HepG2 (cell line): ENCODE results near the gene LRP5. TPM values are rescaled to one million over a fixed set of nuclear protein-coding genes. Genes with fewer than 3 reads are reported as not detected.

ENCODE experiments used
- ATAC-seq: fragments of 200-7000 bp; cut with Tn5 transposase; 3 replicates; pipeline ENCODE4 v1.9.1; 2020; ENCODE audit warnings: mild to moderate bottlenecking, moderate library complexity
- BruUV-seq: library from RNA; stranded (reverse); fragments of 400-500 nt; replicated peaks from 2 replicates; lab custom pipeline; 2021; lab: Mats Ljungman, UMichigan
- CTCF ChIA-PET: fragments of 300-600 bp; formaldehyde crosslinking; extraction: SDS; loops from one replicate; lab custom pipeline; 2021; ENCODE audit warnings: low total read pairs, inconsistent platforms, low intra/inter-chr PET ratio; lab: Yijun Ruan, JAX
- POLR2A ChIA-PET: fragments of 350-600 bp; sonication (Branson Sonifier 250); formaldehyde crosslinking; loops from one replicate; lab custom pipeline; 2020; ENCODE audit warnings: antibody characterized with exemption, inconsistent platforms; lab: Yijun Ruan, JAX
- DNase-seq: peaks from one replicate; pipeline ENCODE4 v3.0.0-alpha.2; 2015; ENCODE audit warnings: low spot score
- FAIRE-seq: peaks from 3 replicates; lab custom pipeline; 2011; peaks lifted over from hg19 to GRCh38; lab: Jason Lieb, UNC
- H2AFZ ChIP-seq: one replicate; pipeline ENCODE4 v1.6.1; 2011; ENCODE audit warnings: low read length, inconsistent platforms
- H3K27ac ChIP-seq: fragments of 300-600 bp; 3 replicates; pipeline ENCODE4 v1.8.0; 2011; ENCODE audit warnings: mixed run types, mild to moderate bottlenecking, mixed read lengths, low read length, inconsistent platforms; ENCODE audit not compliant: insufficient read depth; ENCODE audit errors: extremely low read length
- H3K27me3 ChIP-seq, 2 experiments: fragments of 200-600 bp in 1 of 2; 2 replicates in 1 of 2; 3 replicates in 1 of 2; pipeline versions ENCODE4 v1.6.0 to v1.8.0; 2011; ENCODE audit warnings: low read length in 2 of 2, mild to moderate bottlenecking in 2 of 2, moderate library complexity in 2 of 2, inconsistent platforms in 1 of 2; ENCODE audit not compliant: insufficient read depth in 2 of 2, control insufficient read depth in 1 of 2
- H3K36me3 ChIP-seq, 2 experiments: fragments of 200-600 bp in 1 of 2; replicated peaks in 1 of 2; 2 replicates in 1 of 2; 3 replicates in 1 of 2; pipeline versions ENCODE4 v1.5.1 to v1.8.0; 2011; ENCODE audit warnings: low read length in 2 of 2, inconsistent platforms in 1 of 2; ENCODE audit not compliant: insufficient read depth in 2 of 2, control insufficient read depth in 1 of 2
- H3K4me1 ChIP-seq: 2 replicates; pipeline ENCODE4 v1.5.1; 2012; ENCODE audit warnings: low read length, inconsistent platforms; ENCODE audit not compliant: insufficient read depth
- H3K4me2 ChIP-seq: 2 replicates; pipeline ENCODE4 v1.6.0; 2011; ENCODE audit warnings: low read depth, low read length, inconsistent platforms
- H3K4me3 ChIP-seq, 3 experiments: fragments of 200-600 bp in 1 of 3; sonication (generic), shearing (Covaris generic) in 1 of 3; replicated peaks in 1 of 3; 2 replicates each; pipeline ENCODE4 v1.5.1; 2011 to 2016; ENCODE audit warnings: low read length in 3 of 3, inconsistent platforms in 2 of 3, low read depth in 2 of 3, mild to moderate bottlenecking in 2 of 3, control low read depth in 1 of 3, mixed read lengths in 1 of 3; ENCODE audit not compliant: insufficient read depth in 1 of 3
- H3K79me2 ChIP-seq: one replicate; pipeline ENCODE4 v1.6.1; 2011; ENCODE audit warnings: low read length, inconsistent platforms; ENCODE audit not compliant: insufficient read depth
- H3K9ac ChIP-seq: 2 replicates; pipeline ENCODE4 v1.6.0; 2011; ENCODE audit warnings: mild to moderate bottlenecking, low read depth, low read length, inconsistent platforms; ENCODE audit not compliant: insufficient read depth
- H3K9me3 ChIP-seq: 2 replicates; pipeline ENCODE4 v1.5.1; 2012; ENCODE audit warnings: mild to moderate bottlenecking, low read length
- H4K20me1 ChIP-seq: 2 replicates; pipeline ENCODE4 v1.6.0; 2011; ENCODE audit warnings: inconsistent platforms, mild to moderate bottlenecking, low read length, moderate library complexity; ENCODE audit not compliant: insufficient read depth
- AGO2 ChIP-seq: fragments of 200-400 bp; formaldehyde crosslinking; optimal IDR thresholded peaks from 2 replicates; pipeline ENCODE3; 2017; ENCODE audit warnings: mild to moderate bottlenecking, low read depth, low read length, moderate library complexity
- MATR3 ChIP-seq: sonication (generic); formaldehyde crosslinking; IDR thresholded peaks from 2 replicates; pipeline ENCODE4 v1.4.0; 2020; ENCODE audit warnings: missing genetic modification reagents
- NCOA2 ChIP-seq: sonication (generic); formaldehyde crosslinking; IDR thresholded peaks from 2 replicates; pipeline ENCODE4 v1.8.0; 2022; ENCODE audit warnings: inconsistent platforms
- NR2F2 ChIP-seq: IDR thresholded peaks from 2 replicates; pipeline ENCODE4 v1.6.1; 2012; ENCODE audit warnings: low read depth, inconsistent platforms, borderline replicate concordance
- RELA ChIP-seq: sonication (generic); formaldehyde crosslinking; IDR thresholded peaks from 2 replicates; pipeline ENCODE4 v1.4.0; 2020; ENCODE audit warnings: missing genetic modification reagents
- TEAD3 ChIP-seq: optimal IDR thresholded peaks from 2 replicates; pipeline ENCODE3; 2016; ENCODE audit warnings: borderline replicate concordance
- ZNF431 ChIP-seq: sonication (generic); formaldehyde crosslinking; IDR thresholded peaks from 2 replicates; pipeline ENCODE4 v1.9.0; 2022; ENCODE audit warnings: missing genetic modification reagents, low read depth, mild to moderate bottlenecking, borderline replicate concordance
- ZNF552 ChIP-seq: sonication (generic); formaldehyde crosslinking; IDR thresholded peaks from 2 replicates; pipeline ENCODE4 v1.9.0; 2022; ENCODE audit warnings: missing genetic modification reagents, mild to moderate bottlenecking, borderline replicate concordance
- ZNF577 ChIP-seq: sonication (generic); formaldehyde crosslinking; IDR thresholded peaks from 2 replicates; pipeline ENCODE4 v1.4.0; 2020; ENCODE audit warnings: mild to moderate bottlenecking, low read depth, missing genetic modification reagents, borderline replicate concordance
- ZSCAN21 ChIP-seq: sonication (generic); formaldehyde crosslinking; IDR thresholded peaks from 2 replicates; pipeline ENCODE4 v1.8.0; 2022; ENCODE audit warnings: mild to moderate bottlenecking, missing genetic modification reagents, moderate library complexity, borderline replicate concordance
- WGBS: methylation state at CpG from one replicate; pipeline ENCODE4 v1.1.6; 2017; ENCODE audit warnings: low lambda C conversion rate; 5-methylcytosine and 5-hydroxymethylcytosine counted together
- in situ Hi-C: cut with HindIII; loops from 2 replicates; pipeline ENCODE4 v1.10.0; 2017; ENCODE audit warnings: low pct_unique_long_range_greater_than_20kb; ENCODE audit not compliant: extremely low pct_ligation_motif_present
- intact Hi-C: fragments of 100-400 bp; cut with micrococcal nuclease; formaldehyde crosslinking; loops from one replicate; pipeline ENCODE4 v1.10.0; 2022; ENCODE audit not compliant: unreplicated experiment
- polyA plus RNA-seq, 8 experiments: library from polyadenylated mRNA; depleted of rRNA in 3 of 8; stranded (reverse) in 7 of 8; unstranded in 1 of 8; fragments of >200 nt; fragmentation: Illumina TruSeq in 4 of 8; extraction: Trizol in 4 of 8; gene quantifications; 2 replicates each; pipeline versions ENCODE4 v1.2.1 to v1.2.3, GENCODE V29; 2011 to 2016; ENCODE audit warnings: low read depth in 4 of 8, missing spikeins in 1 of 8, mixed read lengths in 1 of 8; ENCODE audit not compliant: insufficient read depth in 1 of 8
- total RNA-seq, 5 experiments: library from RNA; depleted of rRNA; stranded (reverse); fragments of >200 nt; fragmentation: Illumina TruSeq; extraction: Trizol; gene quantifications; 2 replicates each; pipeline ENCODE4 v1.2.3, GENCODE V29; 2016; ENCODE audit warnings: low read depth in 1 of 5
- TF ChIP-seq, protein P1 (sequence below): sonication (generic); formaldehyde crosslinking; IDR thresholded peaks from 2 replicates; pipeline ENCODE4 v1.4.0; 2020; ENCODE audit warnings: missing genetic modification reagents, borderline replicate concordance
- TF ChIP-seq, protein P2 (sequence below): sonication (generic); formaldehyde crosslinking; IDR thresholded peaks from 2 replicates; pipeline ENCODE4 v1.5.1; 2020; ENCODE audit warnings: mild to moderate bottlenecking, moderate library complexity, missing genetic modification reagents
- TF ChIP-seq, protein P3 (sequence below): sonication (generic); formaldehyde crosslinking; IDR thresholded peaks from 2 replicates; pipeline ENCODE4 v1.5.0; 2020; ENCODE audit warnings: missing genetic modification reagents

The LRP5 gene
- total and polyA plus RNA-seq, 2 of the 13 experiments (the other 11 are each of a cell fraction or from before 2014, with no cell fraction given) = 40.4 to 64.0 TPM

GRCh38 chr11:68351450-68352275 is 39.3 kb downstream of the LRP5 start:
- FAIRE-seq (no peak), ATAC-seq (no peak), DNase-seq (no peak)
- ChIA-PET POLR2A (no interaction called here), CTCF (no interaction called here)
- H3K4me2 ChIP-seq = no peak overlapping the region
- no peaks in the 10 kb centered on the region for H3K9me3 ChIP-seq
- H3K79me2 ChIP-seq = peaks cover 65% of the 10 kb centered on the region
- H3K4me3 ChIP-seq = no peak overlapping the region
- H4K20me1 ChIP-seq = peaks cover 69% of the 10 kb centered on the region; the same call in 1 of the 2 replicates
- H3K27ac ChIP-seq = no peak overlapping the region
- peaks cover 58 to 83% of the 10 kb centered on the region in 2 experiments; a peak in 4 of 5 replicates for H3K36me3 ChIP-seq
- no peaks in the 10 kb centered on the region; a peak in 1 of 5 replicates for H3K27me3 ChIP-seq
- BruUV-seq = no TSS peak
- peaks cover 11% of the 10 kb centered on the region for H3K4me1 ChIP-seq
- intact Hi-C loops (no loop called here), in situ Hi-C loops (no loop called here)
- H2AFZ ChIP-seq = no peak overlapping the region
- no peak overlapping the region for H3K9ac ChIP-seq
- 95% methylated on average over 29 of the region's 32 CpGs for WGBS
- TF ChIP-seq ZNF431 (no peak), AGO2 (peak; percentile 63), RELA (no peak), NR2F2 (no peak), MATR3 (CRISPR knock-in tag) (no peak)

DNA sequence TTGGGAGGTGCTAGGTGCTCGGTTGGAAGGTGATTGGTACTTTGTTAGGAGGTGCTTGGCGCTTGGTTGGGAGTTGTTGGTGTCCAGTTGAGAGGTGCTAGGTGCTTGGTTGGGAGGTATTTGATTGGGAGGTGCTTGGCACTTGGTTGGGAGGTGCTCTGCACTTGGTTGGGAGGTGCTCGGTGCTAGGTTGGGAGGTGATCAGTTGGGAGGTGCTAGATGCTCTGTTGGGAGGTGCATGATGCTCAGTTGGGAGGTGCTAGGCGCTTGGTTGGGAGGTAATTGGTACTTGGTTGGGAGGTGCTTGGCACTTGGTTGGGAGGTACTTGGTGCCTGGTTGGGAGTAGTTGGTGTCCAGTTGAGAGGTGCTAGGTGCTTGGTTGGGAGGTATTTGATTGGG is 40.2 kb downstream of the LRP5 start:
- TF ChIP-seq NCOA2 (CRISPR knock-in tag) = no peak
- TF ChIP-seq ZSCAN21 (CRISPR knock-in tag) = peak; percentile 100
- TF ChIP-seq TEAD3 = no peak
- TF ChIP-seq, protein P1, sequence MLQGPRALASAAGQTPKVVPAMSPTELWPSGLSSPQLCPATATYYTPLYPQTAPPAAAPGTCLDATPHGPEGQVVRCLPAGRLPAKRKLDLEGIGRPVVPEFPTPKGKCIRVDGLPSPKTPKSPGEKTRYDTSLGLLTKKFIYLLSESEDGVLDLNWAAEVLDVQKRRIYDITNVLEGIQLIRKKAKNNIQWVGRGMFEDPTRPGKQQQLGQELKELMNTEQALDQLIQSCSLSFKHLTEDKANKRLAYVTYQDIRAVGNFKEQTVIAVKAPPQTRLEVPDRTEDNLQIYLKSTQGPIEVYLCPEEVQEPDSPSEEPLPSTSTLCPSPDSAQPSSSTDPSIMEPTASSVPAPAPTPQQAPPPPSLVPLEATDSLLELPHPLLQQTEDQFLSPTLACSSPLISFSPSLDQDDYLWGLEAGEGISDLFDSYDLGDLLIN (CRISPR knock-in tag) = no peak
- TF ChIP-seq, protein P2, sequence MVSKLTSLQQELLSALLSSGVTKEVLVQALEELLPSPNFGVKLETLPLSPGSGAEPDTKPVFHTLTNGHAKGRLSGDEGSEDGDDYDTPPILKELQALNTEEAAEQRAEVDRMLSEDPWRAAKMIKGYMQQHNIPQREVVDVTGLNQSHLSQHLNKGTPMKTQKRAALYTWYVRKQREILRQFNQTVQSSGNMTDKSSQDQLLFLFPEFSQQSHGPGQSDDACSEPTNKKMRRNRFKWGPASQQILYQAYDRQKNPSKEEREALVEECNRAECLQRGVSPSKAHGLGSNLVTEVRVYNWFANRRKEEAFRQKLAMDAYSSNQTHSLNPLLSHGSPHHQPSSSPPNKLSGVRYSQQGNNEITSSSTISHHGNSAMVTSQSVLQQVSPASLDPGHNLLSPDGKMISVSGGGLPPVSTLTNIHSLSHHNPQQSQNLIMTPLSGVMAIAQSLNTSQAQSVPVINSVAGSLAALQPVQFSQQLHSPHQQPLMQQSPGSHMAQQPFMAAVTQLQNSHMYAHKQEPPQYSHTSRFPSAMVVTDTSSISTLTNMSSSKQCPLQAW (CRISPR knock-in tag) = no peak
- no peak for TF ChIP-seq ZNF552 (CRISPR knock-in tag)
- TF ChIP-seq ZNF577 (CRISPR knock-in tag) = no peak
- TF ChIP-seq, protein P3, sequence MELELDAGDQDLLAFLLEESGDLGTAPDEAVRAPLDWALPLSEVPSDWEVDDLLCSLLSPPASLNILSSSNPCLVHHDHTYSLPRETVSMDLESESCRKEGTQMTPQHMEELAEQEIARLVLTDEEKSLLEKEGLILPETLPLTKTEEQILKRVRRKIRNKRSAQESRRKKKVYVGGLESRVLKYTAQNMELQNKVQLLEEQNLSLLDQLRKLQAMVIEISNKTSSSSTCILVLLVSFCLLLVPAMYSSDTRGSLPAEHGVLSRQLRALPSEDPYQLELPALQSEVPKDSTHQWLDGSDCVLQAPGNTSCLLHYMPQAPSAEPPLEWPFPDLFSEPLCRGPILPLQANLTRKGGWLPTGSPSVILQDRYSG (CRISPR knock-in tag) = no peak
- Histone ChIP-seq H3K79me2 (peaks cover 56% of the 10 kb centered on the region), H4K20me1 (peaks cover 60% of the 10 kb centered on the region; the same call in 1 of the 2 replicates), H3K27ac (no peak overlapping the region), H3K36me3 (peaks cover 54 to 85% of the 10 kb centered on the region in 2 experiments; a peak in 4 of 5 replicates), H3K4me3 (no peak overlapping the region), H3K9me3 (no peaks in the 10 kb centered on the region), H2AFZ (no peak overlapping the region), H3K4me1 (0 out of 2 replicates have a peak, but pooled peaks cover 2% of the 10 kb centered on the region), H3K27me3 (no peaks in the 10 kb centered on the region; a peak in 1 of 5 replicates), H3K4me2 (no peak overlapping the region), H3K9ac (no peak overlapping the region)
- ATAC-seq (no peak), DNase-seq (no peak), FAIRE-seq (no peak)
- POLR2A ChIA-PET = no interaction called here
- in situ Hi-C loops = no loop called here
- no TSS peak for BruUV-seq
- intact Hi-C loops = no loop called here
- CTCF ChIA-PET = no interaction called here
- 97% methylated on average over 4 of the region's 4 CpGs for WGBS
